HEK293 (cell line): ENCODE results near the gene SAE1.

Experiments
- FEZF1 ChIP-seq: fragments of 450-650 bp; formaldehyde crosslinking; IDR thresholded peaks from 2 replicates; pipeline ENCODE4 v1.5.1; 2016; ENCODE audit warnings: missing biosample characterization, missing genetic modification characterization
- KLF16 ChIP-seq: fragments of 450-650 bp; formaldehyde crosslinking; IDR thresholded peaks from 2 replicates; pipeline ENCODE4 v1.5.1; 2017; ENCODE audit warnings: missing biosample characterization, missing genetic modification characterization
- OVOL3 ChIP-seq: fragments of 450-650 bp; formaldehyde crosslinking; IDR thresholded peaks from 2 replicates; pipeline ENCODE4 v1.5.1; 2016; ENCODE audit warnings: missing biosample characterization, missing genetic modification characterization
- REPIN1 ChIP-seq: fragments of 450-650 bp; formaldehyde crosslinking; IDR thresholded peaks from 2 replicates; pipeline ENCODE4 v1.5.1; 2017; ENCODE audit warnings: missing biosample characterization, missing genetic modification characterization, low read depth
- YY2 ChIP-seq: fragments of 450-650 bp; formaldehyde crosslinking; IDR thresholded peaks from 2 replicates; pipeline ENCODE4 v1.5.1; 2016; ENCODE audit warnings: missing biosample characterization, missing genetic modification characterization
- ZBTB1 ChIP-seq: fragments of 450-650 bp; formaldehyde crosslinking; IDR thresholded peaks from 2 replicates; pipeline ENCODE4 v1.5.1; 2016; ENCODE audit warnings: missing biosample characterization, missing genetic modification characterization
- ZBTB17 ChIP-seq: fragments of 450-650 bp; formaldehyde crosslinking; IDR thresholded peaks from 2 replicates; pipeline ENCODE4 v1.5.1; 2016; ENCODE audit warnings: missing biosample characterization, missing genetic modification characterization
- ZFP69B ChIP-seq: fragments of 450-650 bp; formaldehyde crosslinking; IDR thresholded peaks from 2 replicates; pipeline ENCODE4 v1.5.1; 2016; ENCODE audit warnings: missing biosample characterization, missing genetic modification characterization
- ZNF10 ChIP-seq: fragments of 450-650 bp; formaldehyde crosslinking; IDR thresholded peaks from 2 replicates; pipeline ENCODE4 v1.5.1; 2017; ENCODE audit warnings: missing biosample characterization, missing genetic modification characterization
- ZNF138 ChIP-seq: fragments of 450-650 bp; formaldehyde crosslinking; IDR thresholded peaks from 2 replicates; pipeline ENCODE4 v1.5.1; 2016; ENCODE audit warnings: missing biosample characterization, missing genetic modification characterization, borderline replicate concordance
- ZNF18 ChIP-seq: fragments of 450-650 bp; formaldehyde crosslinking; IDR thresholded peaks from 2 replicates; pipeline ENCODE4 v1.5.1; 2016; ENCODE audit warnings: missing biosample characterization, missing genetic modification characterization
- ZNF211 ChIP-seq: fragments of 450-650 bp; formaldehyde crosslinking; IDR thresholded peaks from 2 replicates; pipeline ENCODE4 v1.5.1; 2016; ENCODE audit warnings: low read depth, missing biosample characterization, missing genetic modification characterization
- ZNF221 ChIP-seq: fragments of 450-650 bp; formaldehyde crosslinking; IDR thresholded peaks from 2 replicates; pipeline ENCODE4 v1.5.1; 2017; ENCODE audit warnings: missing biosample characterization, missing genetic modification characterization, borderline replicate concordance
- ZNF239 ChIP-seq: fragments of 450-650 bp; formaldehyde crosslinking; IDR thresholded peaks from 2 replicates; pipeline ENCODE4 v1.5.1; 2016; ENCODE audit warnings: missing biosample characterization, missing genetic modification characterization
- ZNF24 ChIP-seq: fragments of 450-650 bp; formaldehyde crosslinking; IDR thresholded peaks from 2 replicates; pipeline ENCODE4 v1.5.1; 2016; ENCODE audit warnings: missing biosample characterization, missing genetic modification characterization
- ZNF341 ChIP-seq: fragments of 450-650 bp; formaldehyde crosslinking; IDR thresholded peaks from 2 replicates; pipeline ENCODE4; 2016; ENCODE audit warnings: low read depth, missing biosample characterization, missing genetic modification characterization
- ZNF416 ChIP-seq: fragments of 450-650 bp; formaldehyde crosslinking; IDR thresholded peaks from 2 replicates; pipeline ENCODE4 v1.5.1; 2016; ENCODE audit warnings: missing biosample characterization, missing genetic modification characterization
- ZNF423 ChIP-seq: fragments of 450-650 bp; formaldehyde crosslinking; IDR thresholded peaks from 2 replicates; pipeline ENCODE4 v1.5.1; 2016; ENCODE audit warnings: missing biosample characterization, missing genetic modification characterization
- ZNF433 ChIP-seq: fragments of 450-650 bp; formaldehyde crosslinking; IDR thresholded peaks from 2 replicates; pipeline ENCODE4 v1.5.1; 2016; ENCODE audit warnings: missing biosample characterization, missing genetic modification characterization, low read depth
- ZNF510 ChIP-seq: fragments of 450-650 bp; formaldehyde crosslinking; IDR thresholded peaks from 2 replicates; pipeline ENCODE4 v1.5.1; 2018; ENCODE audit warnings: mild to moderate bottlenecking, missing genetic modification characterization, missing biosample characterization; ENCODE audit not compliant: insufficient replicate concordance
- ZNF518A ChIP-seq: fragments of 450-650 bp; formaldehyde crosslinking; conservative IDR thresholded peaks from 2 replicates; pipeline ENCODE4 v1.5.1; 2016; ENCODE audit warnings: low read depth, missing biosample characterization, missing genetic modification characterization
- ZNF530 ChIP-seq: fragments of 450-650 bp; formaldehyde crosslinking; IDR thresholded peaks from 2 replicates; pipeline ENCODE4 v1.5.1; 2016; ENCODE audit warnings: low read depth, missing biosample characterization, missing genetic modification characterization
- ZNF626 ChIP-seq: fragments of 450-650 bp; sonication (Bioruptor Pico); formaldehyde crosslinking; IDR thresholded peaks from 2 replicates; pipeline ENCODE4 v1.5.1; 2018; ENCODE audit warnings: missing biosample characterization, missing genetic modification characterization, inconsistent platforms
- ZNF664 ChIP-seq: fragments of 450-650 bp; formaldehyde crosslinking; IDR thresholded peaks from 2 replicates; pipeline ENCODE4 v1.5.1; 2016; ENCODE audit warnings: missing biosample characterization, missing genetic modification characterization
- ZNF670 ChIP-seq: fragments of 450-650 bp; formaldehyde crosslinking; IDR thresholded peaks from 2 replicates; pipeline ENCODE4 v1.5.1; 2016; ENCODE audit warnings: missing biosample characterization, missing genetic modification characterization, low read depth
- ZNF776 ChIP-seq: fragments of 450-650 bp; formaldehyde crosslinking; IDR thresholded peaks from 2 replicates; pipeline ENCODE4 v1.5.0; 2017; ENCODE audit warnings: missing biosample characterization, missing genetic modification characterization, borderline replicate concordance
- ZNF777 ChIP-seq: fragments of 450-650 bp; formaldehyde crosslinking; IDR thresholded peaks from 2 replicates; pipeline ENCODE4 v1.5.1; 2017; ENCODE audit warnings: missing biosample characterization, missing genetic modification characterization, borderline replicate concordance
- TF ChIP-seq, protein P1 (sequence below): fragments of 450-650 bp; formaldehyde crosslinking; IDR thresholded peaks from 2 replicates; pipeline ENCODE4 v1.5.1; 2017; ENCODE audit warnings: missing biosample characterization, mild to moderate bottlenecking, missing genetic modification characterization, moderate library complexity
- TF ChIP-seq, protein P2 (sequence below): fragments of 450-650 bp; formaldehyde crosslinking; conservative IDR thresholded peaks from 2 replicates; pipeline ENCODE4 v1.5.1; 2016; ENCODE audit warnings: low read depth, missing biosample characterization, missing genetic modification characterization

The SAE1 gene

GRCh38 chr19:47130589-47131227, at the start of gene SAE1 (continued):
- TF ChIP-seq ZNF416 (no peak), ZNF211 (tag by site-specific recombination) (no peak), ZNF239 (tag by site-specific recombination) (0 out of 2 replicates have a peak, but pooled peaks have one; percentile 28), ZNF221 (tag by site-specific recombination) (no peak), ZNF518A (tag by site-specific recombination) (no peak), ZBTB1 (tag by site-specific recombination) (no peak), ZNF530 (tag by site-specific recombination) (no peak), ZNF138 (tag by site-specific recombination) (no peak), OVOL3 (tag by site-specific recombination) (no peak), ZNF510 (tag by site-specific recombination) (no peak), ZNF24 (tag by site-specific recombination) (no peak; the same call in none of the 2 replicates), ZFP69B (tag by site-specific recombination) (no peak), ZNF777 (tag by site-specific recombination) (no peak), ZNF341 (tag by site-specific recombination) (peak; percentile 92), ZNF433 (tag by site-specific recombination) (no peak), KLF16 (tag by site-specific recombination) (peak; percentile 55; the same call in 1 of the 2 replicates), ZNF626 (no peak), YY2 (tag by site-specific recombination) (peak; percentile 80), ZNF670 (tag by site-specific recombination) (no peak), ZNF776 (tag by site-specific recombination) (no peak), ZBTB17 (tag by site-specific recombination) (peak; percentile 93), ZNF423 (tag by site-specific recombination) (no peak), ZNF10 (tag by site-specific recombination) (no peak; the same call in 1 of the 2 replicates), FEZF1 (peak; percentile 23; the same call in 1 of the 2 replicates), ZNF664 (no peak), ZNF18 (no peak), REPIN1 (peak; percentile 36; the same call in 1 of the 2 replicates)
- TF ChIP-seq, protein P1, sequence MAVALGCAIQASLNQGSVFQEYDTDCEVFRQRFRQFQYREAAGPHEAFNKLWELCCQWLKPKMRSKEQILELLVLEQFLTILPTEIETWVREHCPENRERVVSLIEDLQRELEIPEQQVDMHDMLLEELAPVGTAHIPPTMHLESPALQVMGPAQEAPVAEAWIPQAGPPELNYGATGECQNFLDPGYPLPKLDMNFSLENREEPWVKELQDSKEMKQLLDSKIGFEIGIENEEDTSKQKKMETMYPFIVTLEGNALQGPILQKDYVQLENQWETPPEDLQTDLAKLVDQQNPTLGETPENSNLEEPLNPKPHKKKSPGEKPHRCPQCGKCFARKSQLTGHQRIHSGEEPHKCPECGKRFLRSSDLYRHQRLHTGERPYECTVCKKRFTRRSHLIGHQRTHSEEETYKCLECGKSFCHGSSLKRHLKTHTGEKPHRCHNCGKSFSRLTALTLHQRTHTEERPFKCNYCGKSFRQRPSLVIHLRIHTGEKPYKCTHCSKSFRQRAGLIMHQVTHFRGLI (tag by site-specific recombination): 0 out of 2 replicates have a peak, but pooled peaks have one; percentile 2
- TF ChIP-seq, protein P2, sequence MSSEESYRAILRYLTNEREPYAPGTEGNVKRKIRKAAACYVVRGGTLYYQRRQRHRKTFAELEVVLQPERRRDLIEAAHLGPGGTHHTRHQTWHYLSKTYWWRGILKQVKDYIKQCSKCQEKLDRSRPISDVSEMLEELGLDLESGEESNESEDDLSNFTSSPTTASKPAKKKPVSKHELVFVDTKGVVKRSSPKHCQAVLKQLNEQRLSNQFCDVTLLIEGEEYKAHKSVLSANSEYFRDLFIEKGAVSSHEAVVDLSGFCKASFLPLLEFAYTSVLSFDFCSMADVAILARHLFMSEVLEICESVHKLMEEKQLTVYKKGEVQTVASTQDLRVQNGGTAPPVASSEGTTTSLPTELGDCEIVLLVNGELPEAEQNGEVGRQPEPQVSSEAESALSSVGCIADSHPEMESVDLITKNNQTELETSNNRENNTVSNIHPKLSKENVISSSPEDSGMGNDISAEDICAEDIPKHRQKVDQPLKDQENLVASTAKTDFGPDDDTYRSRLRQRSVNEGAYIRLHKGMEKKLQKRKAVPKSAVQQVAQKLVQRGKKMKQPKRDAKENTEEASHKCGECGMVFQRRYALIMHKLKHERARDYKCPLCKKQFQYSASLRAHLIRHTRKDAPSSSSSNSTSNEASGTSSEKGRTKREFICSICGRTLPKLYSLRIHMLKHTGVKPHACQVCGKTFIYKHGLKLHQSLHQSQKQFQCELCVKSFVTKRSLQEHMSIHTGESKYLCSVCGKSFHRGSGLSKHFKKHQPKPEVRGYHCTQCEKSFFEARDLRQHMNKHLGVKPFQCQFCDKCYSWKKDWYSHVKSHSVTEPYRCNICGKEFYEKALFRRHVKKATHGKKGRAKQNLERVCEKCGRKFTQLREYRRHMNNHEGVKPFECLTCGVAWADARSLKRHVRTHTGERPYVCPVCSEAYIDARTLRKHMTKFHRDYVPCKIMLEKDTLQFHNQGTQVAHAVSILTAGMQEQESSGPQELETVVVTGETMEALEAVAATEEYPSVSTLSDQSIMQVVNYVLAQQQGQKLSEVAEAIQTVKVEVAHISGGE (tag by site-specific recombination): no peak; the same call in 1 of the 2 replicates
